Breast epithelium (tissue), 4 donors: ENCODE results near the gene AQP9. TPM values are rescaled to one million over a fixed set of nuclear protein-coding genes. Genes with fewer than 3 reads are reported as not detected.
A peak's percentile ranks its signal among the peaks of the same experiment; 100 is the strongest.

Experiments
- DNase-seq, 2 donors: peaks; one replicate each; pipeline ENCODE4 v3.0.0-alpha.2; 2019; ENCODE audit warnings: low spot score in 2 of 2
- H3K27ac ChIP-seq, 2 donors: fragments of 200-600 bp; sonication (generic) in 1 of 2; one replicate each; pipeline ENCODE4 v1.5.1; 2016 to 2019; ENCODE audit warnings: mild to moderate bottlenecking in 1 of 2
- H3K27me3 ChIP-seq, 2 donors: fragments of 200-600 bp; sonication (generic) in 1 of 2; one replicate each; pipeline versions ENCODE4 v1.5.1 to v1.6.0; 2017 to 2019; ENCODE audit warnings: control low read depth in 1 of 2, mild to moderate bottlenecking in 1 of 2
- H3K36me3 ChIP-seq: fragments of 200-600 bp; one replicate; pipeline ENCODE4 v1.5.1; 2019
- H3K4me1 ChIP-seq, 2 donors: fragments of 200-600 bp; sonication (generic); one replicate each; pipeline ENCODE4 v1.5.1; 2016 to 2019; ENCODE audit warnings: control low read depth in 1 of 2
- H3K4me3 ChIP-seq, 3 donors: fragments of 200-600 bp; sonication (generic); 1 replicate in 2 of 3; 2 replicates in 1 of 3; pipeline ENCODE4 v1.5.1; 2016 to 2019; ENCODE audit warnings: mild to moderate bottlenecking in 3 of 3, moderate library complexity in 2 of 3
- H3K9me3 ChIP-seq, 2 donors: fragments of 200-600 bp; sonication (generic) in 1 of 2; one replicate each; pipeline ENCODE4 v1.5.1; 2016 to 2019; ENCODE audit warnings: control low read depth in 1 of 2
- CTCF ChIP-seq, 3 donors: fragments of 450-650 bp; IDR thresholded peaks; one replicate each; pipeline ENCODE4 v1.5.1; 2016 to 2017; ENCODE audit warnings: antibody characterized with exemption in 3 of 3, mild to moderate bottlenecking in 3 of 3, moderate library complexity in 3 of 3
- POLR2A ChIP-seq: fragments of 450-650 bp; IDR thresholded peaks from one replicate; pipeline ENCODE4 v1.6.1; 2016; ENCODE audit warnings: antibody characterized with exemption, mild to moderate bottlenecking, moderate library complexity
- POLR2AphosphoS5 ChIP-seq, 3 donors: sonication (generic); formaldehyde crosslinking; IDR thresholded peaks; one replicate each; pipeline ENCODE4 v1.6.1; 2017; ENCODE audit warnings: antibody characterized with exemption in 3 of 3
- intact Hi-C: fragments of 100-400 bp; cut with DNase I; formaldehyde crosslinking; loops from one replicate; pipeline ENCODE4 v1.15.1; 2023; ENCODE audit warnings: low total_unique reads
- total RNA-seq, 3 donors: library from RNA; depleted of rRNA; stranded (reverse); fragments of >200 nt; gene quantifications; one replicate each; pipeline ENCODE4 v1.1.0, GENCODE V29; 2016

The AQP9 gene
- total RNA-seq, 3 donors from 2014 or later = 1.3 to 6.9 (median 1.8) TPM

- Histone ChIP-seq H3K27ac (peak overlapping the region; percentile 23 to 61), H3K27me3 (no peaks in the 10 kb centered on the region), H3K4me1 (peaks cover under 1 to 9% of the 10 kb centered on the region in 2 donors), H3K9me3 (no peaks in the 10 kb centered on the region), H3K36me3 (no peaks in the 10 kb centered on the region), H3K4me3 (no peak overlapping the region)
- DNase-seq = no peak
- intact Hi-C loops = loop anchor here (10.0 kb wide), 1 partner anchor 706 kb away; the partner anchor contains the start of gene SLTM
- TF ChIP-seq POLR2AphosphoS5 (IDR thresholded peaks at IDR 0.05) (no peak), CTCF (IDR thresholded peaks at IDR 0.05) (no peak), POLR2A (no peak)
These were observed 90.5 kb downstream of the AQP9 start for GRCh38 chr15:58228718-58229117.

- Histone ChIP-seq H3K27me3 (no peaks in the 10 kb centered on the region), H3K9me3 (no peaks in the 10 kb centered on the region), H3K27ac (peak overlapping the region in 1 of 2 donors; percentile 61), H3K4me3 (no peak overlapping the region), H3K36me3 (no peaks in the 10 kb centered on the region), H3K4me1 (peaks cover 0 to 9% of the 10 kb centered on the region in 2 donors)
- no peak for TF ChIP-seq POLR2AphosphoS5 (IDR thresholded peaks at IDR 0.05)
- TF ChIP-seq CTCF (IDR thresholded peaks at IDR 0.05) = no peak
- no peak for TF ChIP-seq POLR2A
- intact Hi-C loops = loop anchor here (10.0 kb wide), 1 partner anchor 705 kb away; the partner anchor contains the start of gene SLTM
- DNase-seq = no peak
These were observed 91.2 kb downstream of the AQP9 start for GRCh38 chr15:58229297-58229768.

GRCh38 chr15:58232281-58233065 is 94.3 kb downstream of the AQP9 start:
- TF ChIP-seq POLR2A = no peak
- no peak for TF ChIP-seq CTCF (IDR thresholded peaks at IDR 0.05)
- TF ChIP-seq POLR2AphosphoS5 (IDR thresholded peaks at IDR 0.05) = no peak
- Histone ChIP-seq H3K27ac (no peak overlapping the region), H3K27me3 (no peaks in the 10 kb centered on the region), H3K4me3 (no peak overlapping the region), H3K36me3 (no peaks in the 10 kb centered on the region), H3K9me3 (no peaks in the 10 kb centered on the region), H3K4me1 (peaks cover 0 to 9% of the 10 kb centered on the region in 2 donors)
- DNase-seq = no peak
- intact Hi-C loops = no loop called here

GRCh38 chr15:58233341-58233740 is 95.2 kb downstream of the AQP9 start:
- TF ChIP-seq POLR2A (no peak), CTCF (IDR thresholded peaks at IDR 0.05) (no peak), POLR2AphosphoS5 (IDR thresholded peaks at IDR 0.05) (no peak)
- H3K4me3 ChIP-seq = no peak overlapping the region
- H3K36me3 ChIP-seq = no peaks in the 10 kb centered on the region
- DNase-seq = no peak
- H3K27ac ChIP-seq = no peak overlapping the region
- H3K27me3 ChIP-seq = no peaks in the 10 kb centered on the region
- H3K4me1 ChIP-seq = peaks cover 0 to 7% of the 10 kb centered on the region in 2 donors
- no peaks in the 10 kb centered on the region for H3K9me3 ChIP-seq
- intact Hi-C loops = no loop called here

Other genes starting within 250 kb of the AQP9 start
- gene ALDH1A2, start 72.7 kb upstream of the AQP9 start, total RNA-seq = 10 to 100 TPM in 2 of 3 donors, 1 to 10 TPM in 1; 6.1 to 19.6 (median 11.1) TPM